H1 (cell line): ENCODE measurements around the gene RPS6KC1. TPM values are rescaled to one million over a fixed set of nuclear protein-coding genes. Genes with fewer than 3 reads are reported as not detected.

Source experiments
- CTCF ChIA-PET: fragments of 300-600 bp; sonication (Branson Sonifier 250); formaldehyde crosslinking; loops from one replicate; lab custom pipeline; 2021; ENCODE audit not compliant: partially characterized antibody; lab: Charles Lee
- POLR2A ChIA-PET: fragments of 300-600 bp; sonication (Branson Sonifier 250); formaldehyde crosslinking; loops from one replicate; lab custom pipeline; 2021; ENCODE audit warnings: inconsistent platforms; ENCODE audit not compliant: partially characterized antibody; lab: Charles Lee
- DNase-seq, 2 experiments: peaks; one replicate each; pipeline versions ENCODE4 v3.0.0 to v3.0.0-alpha.2; 2010 to 2022; ENCODE audit warnings: low spot score in 2 of 2, low read depth in 1 of 2, mixed read lengths in 1 of 2
- FAIRE-seq: peaks from 2 replicates; lab custom pipeline; 2011; peaks lifted over from hg19 to GRCh38; lab: Jason Lieb, UNC
- H2AFZ ChIP-seq: 2 replicates; pipeline ENCODE4 v1.8.1; 2012; ENCODE audit warnings: low read length, inconsistent platforms
- H2AK5ac ChIP-seq: 2 replicates; pipeline ENCODE4 v1.6.1; 2013; ENCODE audit warnings: low read depth, low read length
- H2BK120ac ChIP-seq: replicated peaks from 2 replicates; pipeline ENCODE3; 2013; ENCODE audit warnings: low read depth, low read length, inconsistent platforms
- H2BK12ac ChIP-seq: 2 replicates; pipeline ENCODE4 v1.6.1; 2013; ENCODE audit warnings: low read depth, low read length
- H2BK15ac ChIP-seq: 2 replicates; pipeline ENCODE4 v1.6.1; 2013; ENCODE audit warnings: low read length
- H2BK20ac ChIP-seq: 2 replicates; pipeline ENCODE4 v1.6.1; 2013; ENCODE audit warnings: low read length
- H2BK5ac ChIP-seq: 2 replicates; pipeline ENCODE4 v1.6.1; 2013; ENCODE audit warnings: low read depth, low read length
- H3K14ac ChIP-seq: 2 replicates; pipeline ENCODE4 v1.6.1; 2013; ENCODE audit warnings: inconsistent platforms; ENCODE audit not compliant: insufficient read length
- H3K18ac ChIP-seq: 2 replicates; pipeline ENCODE4 v1.6.1; 2013; ENCODE audit warnings: low read length; ENCODE audit errors: extremely low read depth
- H3K23ac ChIP-seq: 2 replicates; pipeline ENCODE4 v1.6.1; 2013; ENCODE audit warnings: inconsistent platforms; ENCODE audit not compliant: insufficient read length
- H3K23me2 ChIP-seq: 2 replicates; pipeline ENCODE4 v1.6.1; 2013; ENCODE audit warnings: low read depth, low read length
- H3K27ac ChIP-seq: 2 replicates; pipeline ENCODE4 v1.6.1; 2011; ENCODE audit warnings: low read depth, low read length, inconsistent platforms
- H3K27me3 ChIP-seq, 4 experiments: replicated peaks in 1 of 4; 1 replicate in 1 of 4; 2 replicates in 3 of 4; pipeline versions ENCODE4 v1.6.1 to v1.8.1; 2011 to 2013; ENCODE audit warnings: low read length in 3 of 4, mild to moderate bottlenecking in 3 of 4, inconsistent platforms in 2 of 4, mixed read lengths in 2 of 4, moderate library complexity in 1 of 4; ENCODE audit not compliant: control insufficient read depth in 3 of 4, insufficient read depth in 3 of 4; ENCODE audit errors: extremely low read depth in 1 of 4
- H3K36me3 ChIP-seq, 4 experiments: 2 replicates each; pipeline versions ENCODE4 v1.6.1 to v1.8.1; 2011 to 2013; ENCODE audit warnings: mild to moderate bottlenecking in 4 of 4, low read length in 3 of 4, moderate library complexity in 2 of 4, control low read depth in 1 of 4, inconsistent platforms in 1 of 4; ENCODE audit not compliant: insufficient read depth in 4 of 4, control insufficient read depth in 2 of 4
- H3K4ac ChIP-seq: replicated peaks from 2 replicates; pipeline ENCODE3; 2013; ENCODE audit warnings: low read length, low read depth, mixed read lengths, inconsistent platforms; ENCODE audit not compliant: insufficient read length
- H3K4me1 ChIP-seq, 4 experiments: replicated peaks in 1 of 4; 1 replicate in 1 of 4; 2 replicates in 3 of 4; pipeline versions ENCODE4 v1.6.1 to v1.8.1; 2011 to 2013; ENCODE audit warnings: low read length in 3 of 4, inconsistent platforms in 2 of 4, mixed read lengths in 1 of 4; ENCODE audit not compliant: insufficient read depth in 4 of 4, control insufficient read depth in 3 of 4
- H3K4me2 ChIP-seq, 2 experiments: 2 replicates each; pipeline versions ENCODE4 v1.6.1 to v1.8.1; 2011 to 2013; ENCODE audit warnings: low read depth in 2 of 2, low read length in 2 of 2, control low read depth in 1 of 2, inconsistent platforms in 1 of 2, mild to moderate bottlenecking in 1 of 2; ENCODE audit not compliant: insufficient read depth in 1 of 2
- H3K4me3 ChIP-seq, 4 experiments: fragments of 200-600, 300-600 bp in 1 of 4; sonication (generic), shearing (Covaris generic), sonication (Bioruptor Twin) in 1 of 4; 2 replicates each; pipeline versions ENCODE4 v1.5.1 to v1.8.1; 2011 to 2016; ENCODE audit warnings: low read length in 4 of 4, low read depth in 3 of 4, control low read depth in 2 of 4, inconsistent platforms in 2 of 4, mild to moderate bottlenecking in 2 of 4, mixed read lengths in 1 of 4, moderate library complexity in 1 of 4; ENCODE audit not compliant: insufficient read depth in 2 of 4; ENCODE audit errors: extremely low read depth in 1 of 4
- H3K56ac ChIP-seq: replicated peaks from 2 replicates; pipeline ENCODE3; 2013; ENCODE audit warnings: low read depth, mild to moderate bottlenecking, mixed read lengths, low read length, inconsistent platforms; ENCODE audit not compliant: insufficient read length
- H3K79me1 ChIP-seq: 2 replicates; pipeline ENCODE4 v1.6.1; 2013; ENCODE audit warnings: low read depth, low read length, control low read depth
- H3K79me2 ChIP-seq, 2 experiments: 2 replicates each; pipeline versions ENCODE4 v1.6.1 to v1.8.1; 2012 to 2013; ENCODE audit warnings: low read length in 2 of 2, mild to moderate bottlenecking in 2 of 2, inconsistent platforms in 1 of 2; ENCODE audit not compliant: insufficient read depth in 2 of 2, control insufficient read depth in 1 of 2
- H3K9ac ChIP-seq, 4 experiments: replicated peaks in 1 of 4; 1 replicate in 1 of 4; 2 replicates in 3 of 4; pipeline versions ENCODE4 v1.6.1 to v1.8.1; 2011 to 2013; ENCODE audit warnings: low read depth in 3 of 4, low read length in 3 of 4, control low read depth in 2 of 4, mild to moderate bottlenecking in 2 of 4, moderate library complexity in 2 of 4, inconsistent platforms in 1 of 4; ENCODE audit errors: extremely low read depth in 1 of 4
- H3K9me3 ChIP-seq, 2 experiments: 2 replicates each; pipeline versions ENCODE4 v1.6.1 to v1.8.1; 2012 to 2013; ENCODE audit warnings: mild to moderate bottlenecking in 2 of 2, moderate library complexity in 2 of 2, control low read depth in 1 of 2, inconsistent platforms in 1 of 2, low read depth in 1 of 2, low read length in 1 of 2, mixed read lengths in 1 of 2; ENCODE audit not compliant: insufficient read depth in 2 of 2
- H4K20me1 ChIP-seq, 2 experiments: replicated peaks in 1 of 2; 2 replicates each; pipeline versions ENCODE3 to v1.8.1; 2011 to 2013; ENCODE audit warnings: inconsistent platforms in 2 of 2, low read length in 2 of 2, mild to moderate bottlenecking in 1 of 2; ENCODE audit not compliant: insufficient read depth in 2 of 2, control insufficient read depth in 1 of 2
- H4K5ac ChIP-seq: 2 replicates; pipeline ENCODE4 v1.6.1; 2013; ENCODE audit warnings: low read length, low read depth, mixed read lengths, inconsistent platforms; ENCODE audit not compliant: insufficient read length
- H4K8ac ChIP-seq: 2 replicates; pipeline ENCODE4 v1.8.0; 2013; ENCODE audit warnings: mild to moderate bottlenecking, moderate library complexity, low read length, inconsistent platforms; ENCODE audit not compliant: insufficient read depth; ENCODE audit errors: extremely low read depth
- H4K91ac ChIP-seq: replicated peaks from 2 replicates; pipeline ENCODE3; 2013; ENCODE audit warnings: low read length, mixed read lengths, inconsistent platforms; ENCODE audit not compliant: insufficient read length
- BRCA1 ChIP-seq: IDR thresholded peaks from 2 replicates; pipeline ENCODE4 v1.6.1; 2012; ENCODE audit warnings: low read depth, low read length, improper control_type of control experiment
- CTBP2 ChIP-seq: IDR thresholded peaks from 2 replicates; pipeline ENCODE4 v1.7.0; 2011; ENCODE audit warnings: borderline replicate concordance, mild to moderate bottlenecking, moderate library complexity, mixed read lengths, low read length; ENCODE audit not compliant: insufficient read depth, insufficient read length
- KDM5A ChIP-seq: fragments of 200-600 bp; IDR thresholded peaks from 2 replicates; pipeline ENCODE4 v1.7.1; 2012; ENCODE audit warnings: mild to moderate bottlenecking, low read length, inconsistent platforms, mixed read lengths
- POLR2A ChIP-seq, 2 experiments: IDR thresholded peaks; 1 replicate in 1 of 2; 2 replicates in 1 of 2; pipeline ENCODE4 v1.6.1; 2011; ENCODE audit warnings: low read depth in 2 of 2, low read length in 2 of 2, mild to moderate bottlenecking in 2 of 2; ENCODE audit errors: control extremely low read depth in 1 of 2
- POLR2AphosphoS5 ChIP-seq: IDR thresholded peaks from 2 replicates; pipeline ENCODE4 v1.6.1; 2011; ENCODE audit warnings: low read depth, low read length
- RAD21 ChIP-seq, 2 experiments: IDR thresholded peaks in 1 of 2; conservative IDR thresholded peaks in 1 of 2; 2 replicates each; pipeline ENCODE4 v1.6.1; 2011; ENCODE audit warnings: low read depth in 2 of 2, low read length in 2 of 2, improper control_type of control experiment in 1 of 2, inconsistent platforms in 1 of 2, mild to moderate bottlenecking in 1 of 2, moderate library complexity in 1 of 2
- TAF7 ChIP-seq: optimal IDR thresholded peaks from 2 replicates; pipeline ENCODE3; 2011; ENCODE audit warnings: low read depth, mild to moderate bottlenecking, inconsistent platforms, low read length, moderate library complexity, borderline replicate concordance
- polyA plus RNA-seq, 7 experiments: library from polyadenylated mRNA; depleted of rRNA in 3 of 7; stranded (reverse) in 5 of 7; unstranded in 2 of 7; fragments of >200 nt in 5 of 7; fragments of 200-250 nt in 2 of 7; gene quantifications; 1 replicate in 5 of 7; 2 replicates in 1 of 7; 4 replicates in 1 of 7; pipeline versions ENCODE4 v1.2.1 to v1.2.3, GENCODE V29; 2011 to 2013; ENCODE audit warnings: missing spikeins in 2 of 7, mixed read lengths in 2 of 7
- total RNA-seq: library from RNA; stranded (reverse); fragmentation: NEBNext Ultra II Directional; extraction: Animal tissue kit (Norgen Biotek cat#: 25700); gene quantifications from 2 replicates; pipeline ENCODE4 v1.2.1, GENCODE V29; 2021
- TF ChIP-seq, protein P1 (sequence below): IDR thresholded peaks from 2 replicates; pipeline ENCODE4 v1.6.1; 2012; ENCODE audit warnings: inconsistent platforms

RPS6KC1 gene
- total and polyA plus RNA-seq, 2 of the 8 experiments (the other 6 are each of a cell fraction or from before 2014, with no cell fraction given): 4.9 to 17.6 TPM

- FAIRE-seq (no peak), DNase-seq (no peak)
- Histone ChIP-seq H3K27ac (no peak overlapping the region), H3K4me1 (no peaks in the 10 kb centered on the region), H2AK5ac (no peak overlapping the region), H3K79me1 (no peaks in the 10 kb centered on the region), H3K23me2 (no peaks in the 10 kb centered on the region), H3K79me2 (no peaks in the 10 kb centered on the region), H3K27me3 (no peaks in the 10 kb centered on the region), H4K5ac (no peak overlapping the region), H3K56ac (no peak overlapping the region), H3K14ac (no peak overlapping the region), H3K4me3 (no peak overlapping the region), H3K4me2 (no peak overlapping the region), H4K91ac (no peak overlapping the region), H2AFZ (no peak overlapping the region), H3K9ac (no peak overlapping the region), H2BK15ac (no peak overlapping the region), H2BK120ac (no peak overlapping the region), H2BK5ac (no peak overlapping the region), H2BK20ac (no peak overlapping the region), H3K9me3 (no peaks in the 10 kb centered on the region), H4K8ac (no peak overlapping the region), H3K23ac (no peak overlapping the region), H3K36me3 (no peaks in the 10 kb centered on the region), H3K18ac (no peak overlapping the region), H4K20me1 (no peaks in the 10 kb centered on the region), H3K4ac (no peak overlapping the region), H2BK12ac (no peak overlapping the region)
- TF ChIP-seq RAD21 (IDR thresholded peaks at IDR 0.05 in 1 of 2, conservative IDR thresholded peaks at IDR 0.05 in 1 of 2; ENCODE audit: low read depth in 2 of 2, low read length in 2 of 2) (no peak), BRCA1 (no peak), TAF7 (no peak), KDM5A (no peak), CTBP2 (no peak), POLR2AphosphoS5 (no peak), POLR2A (IDR thresholded peaks at IDR 0.05; ENCODE audit: control extremely low read depth in 1 of 2, low read depth in 2 of 2, low read length in 2 of 2) (no peak)
- TF ChIP-seq, protein P1, sequence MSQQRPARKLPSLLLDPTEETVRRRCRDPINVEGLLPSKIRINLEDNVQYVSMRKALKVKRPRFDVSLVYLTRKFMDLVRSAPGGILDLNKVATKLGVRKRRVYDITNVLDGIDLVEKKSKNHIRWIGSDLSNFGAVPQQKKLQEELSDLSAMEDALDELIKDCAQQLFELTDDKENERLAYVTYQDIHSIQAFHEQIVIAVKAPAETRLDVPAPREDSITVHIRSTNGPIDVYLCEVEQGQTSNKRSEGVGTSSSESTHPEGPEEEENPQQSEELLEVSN: no peak
- ChIA-PET POLR2A (interaction anchor here (0.8 to 1.2 kb wide), 2 partner anchors 9 to 173 kb away, joined by 3 read pairs; no protein-coding TSS in a partner anchor), CTCF (interaction anchor here (1.1 kb wide), 1 partner anchor 577 kb away, joined by 3 read pairs; no protein-coding TSS in a partner anchor)
Observed at GRCh38 chr1:213032651-213033050, 18.4 kb upstream of the RPS6KC1 start.
